Stromal cell of bone marrow (primary cell): ENCODE measurements around the gene KLHL29.
A peak's percentile ranks its signal among the peaks of the same experiment; 100 is the strongest.

Experiments
- DNase-seq: peaks from one replicate; pipeline ENCODE4 v3.0.0-alpha.2; 2012; ENCODE audit warnings: low read depth

The KLHL29 gene

DNA sequence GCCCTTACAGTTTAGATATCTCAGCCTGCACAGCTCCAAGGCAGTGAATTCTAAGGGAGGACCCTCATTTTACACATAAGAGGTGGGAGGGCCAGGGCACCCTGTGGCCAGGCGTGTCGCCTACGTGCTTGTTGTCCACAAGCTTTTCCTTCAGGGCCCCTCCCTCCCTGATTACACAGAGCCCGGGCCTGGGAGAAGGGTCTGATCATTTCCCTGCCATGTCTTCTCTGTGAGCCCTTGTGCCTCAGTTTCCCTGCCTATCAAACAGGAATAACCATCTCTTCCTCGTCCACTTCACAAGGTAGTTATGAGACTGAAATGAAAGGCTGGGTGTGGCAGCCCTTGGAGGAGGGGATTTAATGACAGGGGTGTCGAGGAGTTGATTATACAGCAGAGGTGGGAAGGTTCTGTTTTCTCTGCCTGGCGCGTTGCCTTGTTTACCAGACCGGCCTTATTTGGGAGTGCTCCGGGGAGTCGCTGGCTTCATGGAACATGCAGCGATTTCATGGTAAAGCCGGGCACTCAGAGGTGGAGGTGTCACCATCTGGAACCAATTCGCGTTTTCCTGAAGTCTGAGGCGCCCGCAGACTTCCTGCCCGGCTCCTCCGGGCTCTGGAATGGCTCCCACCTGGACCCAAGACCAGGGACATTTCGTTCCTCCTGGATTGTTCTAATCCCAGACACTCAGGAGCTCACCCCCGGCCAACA, 208.9 kb downstream of the KLHL29 start:
- no peak for DNase-seq

DNA sequence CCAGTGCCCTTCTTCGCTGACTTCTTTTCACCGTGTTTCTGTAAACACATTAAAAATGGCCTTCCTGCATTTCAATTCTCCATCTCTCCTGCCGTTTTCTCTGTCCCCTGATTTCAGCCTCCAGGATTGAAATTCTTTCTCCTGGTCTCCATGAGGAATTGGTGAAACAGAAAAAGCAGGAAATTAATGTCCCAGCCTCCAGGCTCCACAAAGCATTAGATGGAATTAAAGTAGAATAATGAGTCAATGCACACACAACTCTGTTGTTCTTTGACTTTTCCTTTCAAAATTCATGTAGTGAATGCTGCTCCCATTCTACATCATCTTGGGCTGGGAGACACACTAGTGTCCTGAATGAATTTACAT, 209.5 kb downstream of the KLHL29 start:
- no peak for DNase-seq

DNA sequence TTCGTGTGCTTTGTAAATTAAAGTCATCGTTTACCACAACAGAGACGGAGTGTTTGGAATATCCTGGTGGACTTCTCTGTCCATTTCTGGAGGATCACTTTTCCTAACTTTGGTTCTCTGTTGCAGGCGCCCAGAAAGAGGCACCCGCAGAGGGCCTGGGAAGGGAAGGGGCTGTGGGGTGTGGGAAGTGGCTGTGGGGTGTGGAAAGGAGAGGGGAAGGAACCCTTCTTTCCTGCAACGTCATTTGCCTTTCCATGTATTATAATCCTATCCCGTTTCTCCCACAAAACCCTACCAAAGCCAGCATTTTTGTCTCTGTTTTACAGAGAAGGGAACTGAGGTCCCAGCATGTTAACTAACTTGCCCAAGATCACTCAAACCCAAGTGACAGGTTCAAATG, 210.0 kb downstream of the KLHL29 start:
- no peak for DNase-seq

DNA sequence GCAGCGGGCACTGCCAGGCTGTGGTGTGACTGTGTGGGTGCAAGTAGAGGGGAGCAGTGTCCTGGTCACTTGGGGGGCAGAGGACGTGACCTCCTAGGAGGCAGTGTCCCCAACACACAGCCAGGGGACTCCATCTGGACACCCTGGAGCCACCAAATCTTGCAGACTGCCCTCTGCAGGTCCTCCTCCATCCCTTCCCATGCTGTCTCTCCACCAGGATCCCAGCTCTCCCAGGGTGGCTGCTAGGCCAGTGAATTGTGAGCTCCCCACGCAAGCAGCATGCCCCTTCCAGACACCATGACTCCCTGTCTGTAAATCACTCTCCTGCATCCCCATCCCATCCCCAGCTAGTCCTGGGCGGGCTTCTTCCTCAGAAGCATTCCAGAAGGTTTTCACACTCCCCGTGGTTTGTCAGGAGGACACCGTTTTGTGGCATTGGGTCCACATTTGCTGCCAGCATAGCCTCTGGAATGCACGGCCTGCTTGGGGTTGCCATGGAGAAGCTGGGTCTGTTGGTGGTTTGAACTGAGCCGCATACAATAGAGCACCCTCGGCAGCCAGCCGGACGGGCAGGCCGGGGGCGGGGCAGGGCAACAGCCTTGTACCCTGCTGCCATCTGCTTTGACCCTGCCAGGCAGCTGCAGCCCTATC, 210.7 kb downstream of the KLHL29 start:
- DNase-seq = peak; percentile 38

DNA sequence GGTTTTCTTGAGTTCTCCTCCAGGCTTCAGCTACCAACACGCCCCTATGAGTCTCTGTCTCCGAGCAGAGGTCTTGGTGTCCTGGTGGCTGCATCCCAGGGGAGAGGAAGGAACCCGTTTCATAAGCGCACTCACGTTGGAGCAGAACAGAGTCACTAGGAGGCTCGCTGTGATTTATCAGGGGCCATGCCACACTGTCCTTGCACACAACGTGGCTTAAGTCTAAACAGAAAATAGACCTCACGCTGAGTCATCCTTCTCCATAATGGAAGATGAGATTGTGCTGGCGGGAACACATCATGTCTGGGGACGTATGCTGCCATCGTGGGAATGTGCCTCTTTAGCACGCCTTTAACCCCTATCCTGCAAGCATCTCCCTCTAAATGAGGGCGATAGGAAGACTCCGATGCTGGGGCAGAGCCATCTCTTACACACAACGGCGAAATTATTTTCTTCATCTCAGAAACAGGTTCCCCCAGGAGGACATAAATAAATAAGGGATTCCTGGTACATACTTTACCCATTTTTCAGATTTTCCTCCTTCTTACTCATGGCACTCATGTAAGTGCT, 211.4 kb downstream of the KLHL29 start:
- peak; percentile 13 for DNase-seq

DNA sequence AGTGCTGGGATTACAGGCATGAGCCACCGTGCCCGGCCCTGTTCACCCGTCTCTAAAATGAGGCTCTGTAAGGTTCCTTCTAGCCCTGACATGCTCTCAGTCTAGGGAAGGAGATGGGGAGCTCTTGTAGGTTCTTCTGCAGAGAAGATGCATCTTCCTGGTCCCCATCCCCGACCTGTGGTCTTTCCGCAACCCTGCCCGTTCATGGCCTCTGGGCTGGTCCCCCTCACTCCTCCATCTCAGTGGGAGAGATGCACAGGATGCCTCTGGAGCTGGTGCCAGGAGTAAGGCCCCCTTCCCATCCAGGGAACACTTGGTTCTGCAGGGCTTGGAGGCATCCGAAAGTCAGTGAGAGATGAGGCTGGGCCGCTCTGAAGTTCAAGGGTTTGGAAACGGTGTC, 212.7 kb downstream of the KLHL29 start:
- DNase-seq = no peak

DNA sequence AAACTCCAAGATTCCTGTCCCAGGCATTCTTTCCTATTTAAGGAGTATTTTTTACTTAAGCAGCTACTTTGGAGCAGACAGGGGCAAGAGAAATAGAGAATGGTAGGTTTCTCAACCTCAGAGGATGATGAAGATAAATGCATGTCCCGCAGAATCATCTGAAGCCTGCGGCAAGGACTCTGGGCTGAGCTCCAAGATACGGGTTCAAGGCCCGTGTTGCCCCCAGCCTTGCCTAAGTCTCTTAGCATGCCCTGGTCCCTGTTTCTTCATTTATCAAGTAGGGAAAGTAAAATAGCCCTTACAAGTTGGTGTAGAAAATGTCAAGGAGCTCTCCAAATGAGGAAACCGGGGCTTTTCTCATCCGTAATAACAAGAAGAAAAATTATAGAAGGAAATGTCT, 214.0 kb downstream of the KLHL29 start:
- DNase-seq = no peak

DNA sequence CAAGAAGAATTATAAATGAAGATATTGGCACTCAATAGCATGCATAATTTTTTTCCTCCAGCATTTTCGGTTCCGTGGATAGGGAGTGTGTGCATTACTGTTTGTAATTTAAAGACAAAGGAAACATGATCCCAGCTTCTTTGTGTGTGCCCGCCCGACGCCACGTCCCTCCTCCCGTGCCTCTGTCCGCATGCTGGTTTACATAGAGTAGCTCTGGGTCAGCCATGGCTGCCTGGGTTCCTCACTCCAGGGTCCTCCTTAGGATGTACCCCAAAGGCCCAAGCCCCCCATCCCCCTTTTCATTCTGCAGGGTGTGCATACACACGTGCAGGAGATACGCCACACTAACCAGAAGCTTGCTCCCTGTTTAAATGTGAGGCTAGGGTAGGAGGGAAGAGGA, 214.7 kb downstream of the KLHL29 start:
- no peak for DNase-seq

DNA sequence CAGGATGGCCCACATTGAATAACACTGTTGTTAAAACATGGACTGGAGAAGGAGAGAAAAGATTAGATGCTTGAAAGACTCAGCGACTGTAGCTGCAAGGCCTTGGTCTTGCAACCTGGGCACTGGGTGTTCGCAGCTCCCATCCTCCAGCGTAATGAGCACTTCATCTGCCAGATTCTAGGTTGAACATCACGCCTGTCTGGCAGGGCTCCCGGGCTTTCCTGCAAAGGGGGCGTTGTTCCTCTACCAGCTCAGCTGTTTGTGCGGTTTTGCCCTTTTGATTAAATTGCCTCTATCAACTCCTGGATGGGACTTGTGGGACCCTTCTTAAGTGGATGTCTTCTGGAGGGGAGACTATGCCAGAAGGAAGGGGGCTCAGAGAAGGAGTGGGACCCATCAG, 215.4 kb downstream of the KLHL29 start:
- DNase-seq = no peak

DNA sequence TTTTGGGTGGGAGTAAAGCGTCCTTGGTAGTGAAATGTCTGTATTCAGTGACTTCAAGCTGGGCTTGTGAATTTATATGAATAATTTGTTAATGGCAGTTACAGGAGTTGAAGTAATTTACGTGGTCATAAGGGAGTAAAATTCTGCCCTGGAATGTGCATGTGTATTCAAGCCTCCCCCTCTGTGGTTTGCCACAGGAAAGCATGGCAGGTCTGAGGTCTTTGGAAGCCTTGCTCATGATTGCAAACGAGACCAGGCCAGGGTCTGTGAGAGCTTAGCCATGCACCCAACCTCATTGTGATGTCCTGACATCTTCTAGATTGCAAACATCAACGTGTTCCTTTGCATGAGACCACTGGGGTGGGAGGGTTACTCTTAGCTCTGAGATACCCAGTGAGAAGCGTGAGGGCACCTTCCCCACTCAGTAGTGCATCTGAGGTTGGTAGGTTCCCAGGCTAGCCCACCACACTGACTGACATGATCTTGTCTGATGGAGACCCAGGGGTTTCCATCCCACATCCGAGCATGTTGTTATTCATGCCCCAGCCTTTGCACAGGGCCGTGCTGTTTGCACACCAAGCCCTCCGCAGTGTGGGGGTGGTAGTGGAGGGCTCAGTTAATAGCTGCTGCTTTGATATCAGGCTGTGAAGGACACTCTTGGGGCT, 216.5 kb downstream of the KLHL29 start:
- DNase-seq = no peak

DNA sequence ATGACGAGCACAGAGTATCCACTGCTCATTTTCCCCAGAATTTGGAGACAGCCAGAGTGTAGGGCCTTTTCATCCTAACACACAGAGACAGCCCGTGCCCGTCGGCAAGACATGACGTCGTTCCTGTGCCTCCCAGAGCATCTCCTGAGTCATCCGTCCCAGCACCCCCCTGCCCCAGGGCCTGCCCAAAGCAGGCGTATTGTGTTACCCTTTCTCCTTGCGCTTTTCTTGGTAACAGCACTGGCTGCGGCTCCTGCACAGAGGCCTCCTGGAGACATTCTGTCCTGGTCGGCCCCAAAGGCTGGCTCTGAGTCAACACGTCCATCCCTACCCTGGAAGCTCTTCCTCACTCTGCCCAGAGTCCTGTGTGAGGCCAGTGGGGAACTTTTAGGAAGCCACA, 217.1 kb downstream of the KLHL29 start:
- peak; percentile 26 for DNase-seq

DNA sequence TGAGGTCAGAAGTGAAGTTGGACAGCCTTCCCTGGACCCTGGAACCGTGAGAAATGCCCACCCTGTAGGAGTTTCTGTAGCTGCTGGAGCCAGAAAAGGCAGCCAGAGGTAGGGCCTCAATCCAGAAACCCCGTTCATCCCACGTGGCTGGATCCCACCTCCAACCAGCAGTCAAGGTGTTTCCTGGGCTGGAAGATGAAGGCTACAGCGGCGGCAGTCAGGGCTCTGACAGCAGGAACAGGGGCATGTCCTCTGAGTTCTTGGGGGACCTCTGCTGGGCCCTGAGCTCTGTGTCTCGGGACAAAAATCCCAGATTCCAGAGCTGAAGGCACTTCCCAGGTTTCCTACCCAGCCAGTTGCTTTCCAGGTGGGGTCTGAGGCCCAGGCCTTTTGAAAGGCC, 218.2 kb downstream of the KLHL29 start:
- DNase-seq = no peak

DNA sequence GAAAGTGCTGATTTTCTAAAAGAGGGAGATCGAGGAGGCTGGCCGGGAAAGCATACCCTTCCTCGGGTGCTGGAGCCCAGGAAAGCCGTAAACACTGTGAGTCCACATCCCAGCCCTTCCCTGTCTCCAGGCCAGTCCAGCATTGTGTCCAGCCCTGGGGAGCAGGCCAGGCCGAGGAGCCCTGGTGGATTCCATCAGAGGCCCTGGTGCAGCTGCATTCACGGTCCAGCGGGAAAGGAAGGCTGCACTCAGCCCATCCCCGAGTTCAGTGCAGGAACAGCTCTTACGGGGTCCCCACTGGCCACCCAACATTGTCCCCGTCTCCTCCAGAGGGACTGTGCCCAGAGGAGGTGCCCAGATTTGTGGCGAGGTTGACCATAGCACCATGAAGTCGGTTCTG, 218.6 kb downstream of the KLHL29 start:
- no peak for DNase-seq

DNA sequence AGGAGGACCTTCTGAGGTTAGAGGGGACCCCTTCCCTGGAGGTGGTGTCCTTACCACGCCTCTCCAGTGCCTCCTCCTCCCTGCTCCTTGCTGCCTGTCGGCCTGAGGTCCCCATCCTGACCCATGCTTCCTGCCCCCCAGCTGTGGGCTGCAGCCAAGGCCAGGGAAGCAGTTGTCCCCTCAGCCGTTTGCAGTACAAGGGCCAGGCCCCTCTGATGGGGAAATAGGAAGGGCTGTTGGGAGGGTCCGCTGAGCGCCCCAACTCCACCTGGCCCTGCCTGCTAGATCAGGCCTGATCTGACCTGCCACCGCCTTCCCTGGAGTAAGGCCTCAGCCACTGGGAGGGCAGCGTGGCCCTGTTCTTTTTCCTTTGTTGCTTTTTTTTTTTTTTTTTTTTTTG, 219.8 kb downstream of the KLHL29 start:
- no peak for DNase-seq

DNA sequence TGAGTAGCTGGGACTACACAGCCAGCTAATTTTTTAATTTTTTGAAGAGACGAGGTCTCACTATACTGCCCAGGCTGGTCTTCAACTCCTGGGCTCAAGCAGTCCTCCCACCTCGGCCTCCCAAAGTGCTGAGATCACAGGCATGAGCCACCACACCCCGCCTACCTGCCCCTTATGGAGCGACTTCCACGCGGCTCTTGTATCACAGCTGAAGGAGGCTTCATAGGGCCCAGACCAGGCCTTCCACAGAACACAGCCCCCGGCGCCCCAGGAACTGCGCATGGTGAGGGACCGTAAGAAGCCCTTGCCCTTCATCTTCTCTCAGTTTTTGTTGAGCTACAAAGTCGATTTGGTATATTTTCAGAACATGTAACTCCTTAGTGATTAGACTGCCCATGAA, 220.3 kb downstream of the KLHL29 start:
- no peak for DNase-seq

DNA sequence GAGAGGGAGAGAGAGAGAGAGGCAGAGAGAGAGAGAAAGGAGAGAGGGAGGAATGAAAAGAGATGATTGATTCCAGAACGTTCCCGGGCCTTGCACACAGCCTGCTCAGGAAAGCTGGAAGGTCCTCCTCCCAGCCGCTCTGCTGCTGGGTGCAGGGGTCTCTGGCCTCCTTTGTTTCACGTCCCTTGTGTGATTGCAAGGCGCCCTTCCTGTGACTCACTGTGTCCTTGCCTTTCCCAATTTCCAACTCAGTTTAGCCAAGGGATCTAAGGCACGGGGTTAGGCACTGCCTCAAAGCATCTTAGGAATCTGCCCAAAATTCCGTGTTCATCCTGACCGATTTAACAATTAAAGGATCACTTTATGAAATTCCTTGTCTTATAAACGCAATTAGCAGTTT, 221.2 kb downstream of the KLHL29 start:
- DNase-seq = no peak

DNA sequence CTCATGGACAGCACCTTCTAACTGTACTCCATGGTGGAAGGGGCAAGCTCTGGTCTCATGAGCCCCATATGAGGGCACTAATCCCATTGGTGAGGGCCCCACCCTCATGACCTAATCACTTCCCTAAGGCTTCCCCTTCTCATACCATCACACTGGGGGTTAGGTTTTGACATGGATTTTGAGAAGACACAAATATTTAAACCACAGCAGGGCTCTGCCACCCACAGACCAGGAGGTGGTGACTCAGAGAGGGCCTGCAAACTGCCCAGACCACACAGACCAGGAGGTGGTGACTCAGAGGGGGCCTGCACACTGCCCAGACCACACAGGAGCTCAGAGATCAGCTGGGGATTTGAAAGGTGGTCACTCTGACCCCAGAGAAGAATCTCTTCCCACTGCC, 222.0 kb downstream of the KLHL29 start:
- DNase-seq = peak; percentile 14

DNA sequence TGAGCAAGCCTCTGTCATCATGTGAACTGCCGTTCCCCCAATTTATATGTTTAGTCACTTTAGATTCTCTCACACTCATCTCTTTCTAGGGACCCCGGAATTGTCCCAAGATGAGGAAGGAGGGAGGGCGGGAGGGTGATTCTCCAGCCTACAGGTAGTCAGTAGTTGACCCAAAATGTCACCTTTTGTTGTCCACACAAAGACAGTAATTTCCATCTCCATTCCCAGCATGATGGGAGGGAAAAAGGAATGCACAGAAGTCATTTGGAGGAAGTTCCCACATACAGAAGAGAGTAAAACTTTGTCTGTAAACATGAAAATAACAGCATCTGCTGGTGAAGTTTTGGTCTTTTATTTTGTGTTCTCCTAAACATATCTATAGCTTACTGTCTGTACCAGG, 222.9 kb downstream of the KLHL29 start:
- DNase-seq = no peak

DNA sequence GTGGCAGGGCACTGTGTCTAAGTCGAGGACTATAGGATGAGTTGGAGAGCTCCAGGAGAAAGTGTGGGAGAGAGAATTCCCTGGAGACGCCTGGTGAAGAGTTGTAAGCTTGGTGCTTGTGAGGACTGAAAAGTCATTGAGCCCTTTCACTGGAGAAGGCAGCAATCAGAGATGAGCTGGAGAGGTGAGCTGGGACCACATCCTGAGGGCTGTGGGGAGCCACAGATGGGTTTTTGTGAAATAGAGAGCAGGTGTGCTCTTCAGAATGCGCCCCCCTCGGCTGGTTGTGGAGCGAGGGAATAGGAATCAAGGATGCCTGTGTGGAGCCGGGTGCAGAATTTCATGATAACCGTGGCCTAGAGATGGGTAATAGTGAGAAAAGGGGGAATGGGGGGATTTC, 224.3 kb downstream of the KLHL29 start:
- DNase-seq = no peak

DNA sequence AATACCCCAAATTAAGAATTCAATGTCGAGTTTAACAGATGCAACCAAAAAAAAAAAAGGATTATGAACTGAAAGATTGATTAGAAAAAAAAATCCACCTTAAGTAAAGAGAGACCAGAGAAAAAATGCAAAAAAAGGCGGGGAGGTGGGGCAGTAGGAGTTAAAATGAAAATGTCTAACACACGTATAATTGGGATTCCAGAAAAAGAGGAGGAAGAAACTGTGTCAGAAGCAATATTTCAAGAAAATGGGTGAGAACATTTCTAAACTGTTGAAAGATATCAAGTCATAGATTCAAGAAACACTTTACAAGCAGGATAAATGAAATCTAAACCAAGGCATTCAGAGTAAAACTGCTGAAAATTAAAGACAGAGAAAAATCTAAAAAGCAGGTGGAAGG, 226.9 kb downstream of the KLHL29 start:
- DNase-seq = no peak

DNA sequence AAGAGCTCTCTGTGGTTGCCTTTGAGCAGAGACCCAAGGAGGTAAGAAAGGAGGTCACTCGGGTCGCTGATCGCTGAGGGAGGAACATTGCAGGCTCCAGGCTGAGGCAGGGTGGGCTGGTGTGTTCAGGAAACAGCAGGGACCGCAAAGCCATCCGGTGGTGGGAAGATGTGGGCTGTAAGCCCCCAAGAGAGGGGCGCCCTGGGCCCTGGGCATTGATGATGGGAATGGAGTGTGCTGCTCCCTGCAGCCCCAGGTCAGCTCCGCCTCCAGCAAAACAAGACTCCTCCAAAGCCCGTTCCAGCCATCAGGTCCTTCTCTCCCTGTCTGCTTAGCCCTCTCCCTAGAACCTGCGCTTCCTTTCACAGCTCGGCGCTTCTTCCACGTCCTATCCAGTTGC, 229.7 kb downstream of the KLHL29 start:
- no peak for DNase-seq

DNA sequence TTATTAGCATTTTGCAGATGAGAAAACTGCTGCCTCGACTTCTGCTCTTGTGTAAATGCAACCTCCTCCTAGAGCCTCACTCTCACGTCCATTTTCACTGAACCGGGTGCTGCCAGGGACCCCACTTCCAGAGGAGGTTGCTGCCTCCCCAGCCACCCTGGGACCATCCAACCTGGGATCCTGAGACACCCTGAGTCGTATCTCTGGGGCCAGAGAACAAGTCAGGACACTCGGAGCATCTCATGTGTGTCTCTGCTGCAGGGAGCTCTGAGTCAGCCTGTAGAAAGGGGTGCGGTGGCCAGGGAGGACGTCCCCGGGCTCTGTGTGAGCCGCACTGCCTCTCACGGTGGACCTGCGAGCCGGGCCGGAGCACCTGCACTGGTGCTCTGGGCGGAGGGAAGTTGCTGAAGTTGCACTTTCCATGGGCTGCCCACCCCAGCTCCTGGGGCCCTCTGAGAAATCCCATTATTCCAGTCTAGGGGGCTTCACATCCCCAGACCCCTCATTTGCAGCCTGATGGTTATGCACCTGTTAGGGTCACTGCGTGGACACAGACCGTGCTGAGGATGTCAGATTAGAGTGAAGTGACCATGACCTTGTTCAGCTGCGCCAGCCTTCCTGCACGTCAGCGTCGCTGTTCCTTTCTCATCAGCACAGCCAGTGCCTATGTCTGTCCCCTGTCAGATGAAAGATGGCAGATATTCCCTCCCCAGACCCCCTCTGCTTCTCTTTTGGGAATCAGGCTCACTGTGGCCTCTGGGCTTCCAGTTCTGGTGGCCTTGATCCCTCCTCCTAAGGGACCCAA, 230.4 kb downstream of the KLHL29 start:
- no peak for DNase-seq

DNA sequence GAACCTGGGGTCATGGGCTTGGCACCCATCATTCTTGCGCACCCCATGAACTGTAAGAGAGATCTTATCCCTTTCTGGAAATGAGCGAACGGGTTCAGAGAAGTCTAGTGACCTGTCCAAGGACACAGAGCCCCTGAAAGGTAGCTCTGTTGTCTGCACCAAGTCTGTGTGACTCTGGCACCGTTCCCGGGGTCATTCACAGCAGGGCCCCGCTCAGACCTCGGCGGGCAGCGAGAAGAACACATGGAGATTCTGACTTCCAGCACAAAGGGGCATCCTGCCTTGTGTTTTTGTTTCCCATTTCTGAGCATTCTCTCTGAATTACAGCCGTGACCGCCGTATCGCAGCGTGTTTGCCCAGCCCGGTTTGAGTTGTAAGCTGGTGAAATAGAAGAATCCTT, 231.7 kb downstream of the KLHL29 start:
- DNase-seq = no peak
